ENCODE results near the gene HID1. TPM values are rescaled to one million over a fixed set of nuclear protein-coding genes. Genes with fewer than 3 reads are reported as not detected.
A peak's percentile ranks its signal among the peaks of the same experiment; 100 is the strongest.

Gene HID1
- total RNA-seq, 1 donor from 2014 or later: 157 TPM

- Mint-ChIP-seq H3K27me3 (ENCODE audit: unreplicated experiment) (peaks cover 24% of the 10 kb centered on the region), H3K4me1 (ENCODE audit: unreplicated experiment) (no peaks in the 10 kb centered on the region), H3K36me3 (ENCODE audit: low read depth, unreplicated experiment) (no peaks in the 10 kb centered on the region), H3K4me3 (ENCODE audit: unreplicated experiment) (peak within 1 kb of the TSS; percentile 69), H3K27ac (ENCODE audit: unreplicated experiment) (no peak within 1 kb of the TSS), H3K9me3 (ENCODE audit: unreplicated experiment) (no peaks in the 10 kb centered on the region)
- TF ChIP-seq CTCF (IDR thresholded peaks at IDR 0.05; ENCODE audit: unreplicated experiment): no peak
- no peak for DNase-seq (ENCODE audit: low spot score)
These were observed 49.6 kb downstream of the HID1 start, which contains the start of gene USH1G for GRCh38 chr17:74922694-74923537. TSS of gene USH1G (minus strand) at chr17:74923255. CDS start at chr17:74923073, 182 bp downstream.

GRCh38 chr17:74922172-74922571, 50.4 kb downstream of the HID1 start:
- Mint-ChIP-seq H3K27ac (ENCODE audit: unreplicated experiment) (no peak overlapping the region), H3K36me3 (ENCODE audit: low read depth, unreplicated experiment) (no peaks in the 10 kb centered on the region), H3K4me3 (ENCODE audit: unreplicated experiment) (no peak overlapping the region), H3K9me3 (ENCODE audit: unreplicated experiment) (no peaks in the 10 kb centered on the region), H3K4me1 (ENCODE audit: unreplicated experiment) (no peaks in the 10 kb centered on the region), H3K27me3 (ENCODE audit: unreplicated experiment) (peaks cover 24% of the 10 kb centered on the region)
- no peak for DNase-seq (ENCODE audit: low spot score)
- TF ChIP-seq CTCF (IDR thresholded peaks at IDR 0.05; ENCODE audit: unreplicated experiment): no peak

GRCh38 chr17:74921769-74922168, 50.8 kb downstream of the HID1 start:
- no peak for DNase-seq (ENCODE audit: low spot score)
- Mint-ChIP-seq H3K4me1 (ENCODE audit: unreplicated experiment) (no peaks in the 10 kb centered on the region), H3K36me3 (ENCODE audit: low read depth, unreplicated experiment) (no peaks in the 10 kb centered on the region), H3K27me3 (ENCODE audit: unreplicated experiment) (peaks cover 24% of the 10 kb centered on the region), H3K4me3 (ENCODE audit: unreplicated experiment) (no peak overlapping the region), H3K27ac (ENCODE audit: unreplicated experiment) (no peak overlapping the region), H3K9me3 (ENCODE audit: unreplicated experiment) (no peaks in the 10 kb centered on the region)
- no peak for TF ChIP-seq CTCF (IDR thresholded peaks at IDR 0.05; ENCODE audit: unreplicated experiment)

- peaks cover 23% of the 10 kb centered on the region for H3K27me3 Mint-ChIP-seq (ENCODE audit: unreplicated experiment)
- H3K36me3 Mint-ChIP-seq (ENCODE audit: low read depth, unreplicated experiment): no peaks in the 10 kb centered on the region
- no peak for DNase-seq (ENCODE audit: low spot score)
- no peak for TF ChIP-seq CTCF (IDR thresholded peaks at IDR 0.05; ENCODE audit: unreplicated experiment)
- H3K27ac Mint-ChIP-seq (ENCODE audit: unreplicated experiment): no peak overlapping the region
- no peak overlapping the region for H3K4me3 Mint-ChIP-seq (ENCODE audit: unreplicated experiment)
- H3K9me3 Mint-ChIP-seq (ENCODE audit: unreplicated experiment): no peaks in the 10 kb centered on the region
- no peaks in the 10 kb centered on the region for H3K4me1 Mint-ChIP-seq (ENCODE audit: unreplicated experiment)
These were observed 51.4 kb downstream of the HID1 start for GRCh38 chr17:74921026-74921681.

- Mint-ChIP-seq H3K4me1 (ENCODE audit: unreplicated experiment) (no peaks in the 10 kb centered on the region), H3K27ac (ENCODE audit: unreplicated experiment) (no peak overlapping the region), H3K4me3 (ENCODE audit: unreplicated experiment) (no peak overlapping the region), H3K9me3 (ENCODE audit: unreplicated experiment) (no peaks in the 10 kb centered on the region), H3K27me3 (ENCODE audit: unreplicated experiment) (peaks cover 18% of the 10 kb centered on the region), H3K36me3 (ENCODE audit: low read depth, unreplicated experiment) (no peaks in the 10 kb centered on the region)
- no peak for TF ChIP-seq CTCF (IDR thresholded peaks at IDR 0.05; ENCODE audit: unreplicated experiment)
- DNase-seq (ENCODE audit: low spot score): no peak
These were observed 51.9 kb downstream of the HID1 start for GRCh38 chr17:74920642-74921025.

All from endothelial cell (in vitro differentiated cells).